GM19397 (cell line): Measurements from ENCODE around the gene OR10G2.
"Not testable (repeated sequence)": the region's sequence is repeated elsewhere in the genome, so short reads cannot be mapped to it uniquely, and the experiment has no call there.

Experiments used
- ATAC-seq: cut with Tn5 transposase; IDR thresholded peaks from one replicate; pipeline ENCODE4 v1.9.1; 2021; ENCODE audit warnings: mild to moderate bottlenecking, moderate library complexity; ENCODE audit not compliant: unreplicated experiment

OR10G2 gene, protein sequence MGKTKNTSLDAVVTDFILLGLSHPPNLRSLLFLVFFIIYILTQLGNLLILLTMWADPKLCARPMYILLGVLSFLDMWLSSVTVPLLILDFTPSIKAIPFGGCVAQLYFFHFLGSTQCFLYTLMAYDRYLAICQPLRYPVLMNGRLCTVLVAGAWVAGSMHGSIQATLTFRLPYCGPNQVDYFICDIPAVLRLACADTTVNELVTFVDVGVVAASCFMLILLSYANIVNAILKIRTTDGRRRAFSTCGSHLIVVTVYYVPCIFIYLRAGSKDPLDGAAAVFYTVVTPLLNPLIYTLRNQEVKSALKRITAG

GRCh38 chr14:21634840-21635239, at the start of gene OR10G2:
Gene OR10G2, minus strand, starts transcription at chr14:21634940. Its CDS starts 98 bp downstream, at chr14:21634842.
- no peak for ATAC-seq

- ATAC-seq = no peak
These were observed 45.3 kb upstream of the OR10G2 start for GRCh38 chr14:21680072-21680471.

DNA sequence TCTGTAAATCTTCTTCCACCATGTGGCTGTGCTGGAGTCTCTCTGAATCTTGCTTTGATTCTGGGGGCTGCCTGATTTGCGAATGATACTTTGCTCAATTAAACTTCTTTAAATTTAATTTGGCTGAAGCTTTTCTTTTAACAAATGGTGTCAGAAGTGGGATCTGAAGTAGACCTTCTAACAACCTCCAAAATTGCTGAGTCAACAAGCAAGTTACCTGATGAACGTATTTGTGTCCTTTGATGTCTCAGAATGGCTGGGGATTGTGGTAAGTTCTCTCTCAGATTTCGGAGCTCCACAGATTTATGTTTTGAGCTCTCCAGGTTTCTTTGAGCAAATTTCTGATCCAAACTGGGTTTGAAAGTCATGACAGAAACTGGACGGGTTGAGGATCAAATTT, 40.8 kb upstream of the OR10G2 start:
- no peak for ATAC-seq

- ATAC-seq = no peak
These were observed 39.0 kb upstream of the OR10G2 start, which contains the start of gene OR4E1 for GRCh38 chr14:21673718-21674117. Gene OR4E1, minus strand, starts transcription at chr14:21673818. Its CDS starts 2,883 bp downstream, at chr14:21670935.

DNA sequence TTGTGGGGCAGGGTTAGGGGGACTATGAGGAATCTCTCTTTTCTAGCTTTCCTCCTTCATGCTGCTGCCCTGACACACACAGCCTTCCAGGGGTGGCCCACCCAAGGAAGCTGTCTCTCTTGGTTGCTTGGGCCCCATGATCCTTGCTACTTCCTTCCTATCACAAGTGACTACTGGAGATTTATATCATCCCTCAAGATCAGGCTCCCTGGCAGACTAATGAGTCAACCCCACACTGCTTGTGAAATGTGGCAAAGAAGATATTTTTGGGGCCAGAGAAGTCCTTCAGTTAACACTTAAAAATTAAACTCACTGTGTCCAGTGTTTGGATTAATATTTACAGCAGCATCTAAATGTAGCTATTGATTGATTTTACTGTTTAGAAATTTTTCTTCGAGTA, 37.4 kb upstream of the OR10G2 start:
- ATAC-seq = no peak

GRCh38 chr14:21671371-21671770, 36.6 kb upstream of the OR10G2 start:
- ATAC-seq = no peak

- ATAC-seq = no peak
These were observed 34.5 kb upstream of the OR10G2 start for GRCh38 chr14:21669284-21669683.

DNA sequence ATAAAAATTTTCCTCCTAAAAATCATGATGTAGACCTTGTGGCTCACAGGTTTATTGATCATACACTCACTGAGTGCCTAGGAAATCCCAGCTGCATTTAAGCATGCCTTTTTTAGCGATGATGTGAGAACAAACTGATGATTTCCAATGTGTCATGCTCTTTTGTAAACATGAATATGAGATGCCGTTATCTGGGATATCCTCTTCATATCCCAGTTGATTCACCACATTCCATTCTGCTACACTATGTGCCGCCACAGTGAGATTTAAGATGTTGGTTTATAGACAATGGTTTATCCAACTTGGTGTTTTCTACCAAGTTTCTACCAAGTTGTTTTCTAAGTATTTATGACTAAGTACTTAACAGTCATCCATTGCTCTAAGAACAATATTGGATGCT, 33.6 kb upstream of the OR10G2 start:
- ATAC-seq = no peak

- no peak for ATAC-seq
These were observed 22.2 kb upstream of the OR10G2 start for GRCh38 chr14:21656980-21657379.

- no peak for ATAC-seq
These were observed 19.5 kb upstream of the OR10G2 start for GRCh38 chr14:21654215-21654614.

- ATAC-seq = no peak
These were observed 18.7 kb upstream of the OR10G2 start, which contains the start of gene OR4E2 for GRCh38 chr14:21653331-21653885. Gene OR4E2, plus strand, starts transcription at chr14:21653835. Its CDS starts 11,248 bp downstream, at chr14:21665083.

- no peak for ATAC-seq
These were observed 17.6 kb upstream of the OR10G2 start for GRCh38 chr14:21652209-21652808.

GRCh38 chr14:21647380-21647779, 12.6 kb upstream of the OR10G2 start:
- no peak for ATAC-seq

- no peak for ATAC-seq
These were observed 8.7 kb upstream of the OR10G2 start for GRCh38 chr14:21643407-21643806.

DNA sequence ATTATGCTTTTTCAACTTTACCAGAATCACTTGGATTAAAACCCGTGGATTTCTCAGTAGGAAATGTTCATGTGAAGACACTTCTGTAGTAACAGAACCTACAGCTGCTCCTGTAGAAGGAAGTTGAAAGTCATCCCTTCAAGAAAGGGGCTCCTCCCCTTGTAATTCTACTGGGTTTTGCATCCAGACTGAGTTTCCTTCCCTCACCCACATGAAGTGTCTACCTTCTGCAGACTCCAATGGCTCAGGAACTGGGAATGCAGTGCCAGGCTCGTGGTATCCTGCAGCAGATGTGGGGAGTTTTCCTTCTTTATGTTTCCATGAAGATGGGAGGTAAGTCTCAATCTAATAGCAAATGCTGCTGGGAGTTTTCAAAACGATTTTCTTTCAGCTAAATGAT, 7.9 kb upstream of the OR10G2 start:
- no peak for ATAC-seq

GRCh38 chr14:21631084-21631483, 3.7 kb downstream of the OR10G2 start:
- no peak for ATAC-seq

- ATAC-seq = not testable (repeated sequence)
These were observed 4.2 kb downstream of the OR10G2 start for GRCh38 chr14:21630503-21630902.

DNA sequence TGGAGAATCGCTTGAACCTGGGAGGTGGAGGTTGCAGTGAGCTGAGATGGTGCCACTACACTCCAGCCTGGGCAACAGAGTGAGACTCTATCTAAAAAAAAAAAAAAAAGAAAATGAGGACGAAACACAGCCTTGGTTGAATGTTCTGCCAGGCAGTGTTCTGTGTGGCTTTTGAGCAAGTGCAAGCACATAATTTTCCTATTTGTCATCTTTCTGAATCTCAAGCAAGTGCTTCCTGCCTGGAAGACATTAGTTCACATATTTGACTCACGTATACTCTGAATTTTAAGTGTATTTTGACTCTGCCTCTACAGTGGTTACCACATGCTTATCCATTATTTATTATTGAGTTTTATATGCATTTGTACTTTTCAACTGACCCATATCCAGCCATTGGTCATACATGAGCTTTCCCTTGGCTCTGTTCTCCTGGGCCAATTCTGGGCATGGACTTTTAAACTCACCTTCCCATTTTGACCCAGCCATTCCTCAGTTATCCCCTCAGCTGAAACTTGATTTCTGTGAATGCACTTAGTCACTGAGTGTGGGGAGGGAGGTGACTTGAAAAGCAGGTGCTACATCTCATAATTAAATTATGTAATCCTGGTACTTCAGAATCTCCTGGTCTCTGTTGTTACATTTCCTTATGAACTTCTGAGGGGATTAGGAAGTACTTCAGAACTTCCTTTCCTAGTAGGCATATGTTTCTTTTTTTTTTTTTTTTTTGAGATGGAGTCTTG, 8.1 kb downstream of the OR10G2 start:
- ATAC-seq = no peak

DNA sequence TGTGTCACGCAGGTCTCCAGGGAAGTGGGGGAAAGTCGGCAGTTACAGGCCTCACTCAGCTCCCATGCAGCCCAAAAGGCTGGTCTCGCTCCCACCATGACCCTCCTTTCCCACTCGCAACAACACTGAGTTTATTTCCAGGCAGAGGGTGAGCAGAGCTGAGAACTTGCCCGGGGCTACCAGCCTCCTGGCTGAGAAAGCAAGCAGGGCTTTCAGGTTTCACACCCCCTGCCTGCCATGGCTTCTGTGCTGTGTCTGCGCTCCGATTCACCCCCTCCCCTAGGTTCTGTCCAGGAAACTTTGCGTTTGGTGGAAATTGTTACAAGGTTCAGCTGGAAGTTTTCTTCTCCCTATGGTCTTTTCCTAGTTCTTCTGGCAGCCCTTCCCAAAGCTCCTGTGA, 17.1 kb downstream of the OR10G2 start:
- no peak for ATAC-seq

DNA sequence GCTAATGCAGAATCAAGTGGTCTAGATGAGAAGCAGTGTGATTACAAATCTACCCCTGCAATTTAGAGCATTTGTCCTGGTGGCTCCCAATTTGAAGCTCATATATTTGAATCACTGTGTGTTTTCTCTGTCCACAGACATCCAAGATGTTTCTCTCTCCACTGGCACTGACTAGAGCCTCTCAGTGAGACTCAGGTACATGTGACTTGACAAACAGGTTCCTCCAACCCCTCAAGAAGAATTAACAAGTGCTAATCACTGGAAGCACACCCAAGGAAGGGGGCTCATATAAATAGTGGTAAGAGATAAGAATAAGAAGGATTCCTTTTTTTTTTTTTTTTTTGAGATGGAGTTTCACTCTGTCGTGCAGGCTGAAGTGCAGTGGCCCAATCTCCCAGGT, 20.5 kb downstream of the OR10G2 start:
- no peak for ATAC-seq

GRCh38 chr14:21612324-21612723, 22.4 kb downstream of the OR10G2 start:
- no peak for ATAC-seq
